MCF 10A (cell line): ENCODE measurements around the gene ABCC6. TPM values are rescaled to one million over a fixed set of nuclear protein-coding genes. Genes with fewer than 3 reads are reported as not detected.
"Not testable (repeated sequence)": the region's sequence is repeated elsewhere in the genome, so short reads cannot be mapped to it uniquely, and the experiment has no call there.

Experiments used
- Bru-seq: library from RNA; stranded (reverse); fragments of 400-500 nt; gene quantifications from one replicate; lab custom pipeline; 2021; lab: Mats Ljungman, UMichigan
- BruChase-seq, 2 experiments: library from RNA; stranded (reverse); fragments of 400-500 nt; gene quantifications; one replicate each; lab custom pipeline; 2021; lab: Mats Ljungman, UMichigan
- BruUV-seq: library from RNA; stranded (reverse); fragments of 400-500 nt; replicated peaks from 2 replicates; lab custom pipeline; 2021; lab: Mats Ljungman, UMichigan
- CTCF ChIA-PET: fragments of 300-600 bp; sonication (Branson Sonifier 250); formaldehyde crosslinking; extraction: SDS; loops from one replicate; lab custom pipeline; 2021; ENCODE audit warnings: antibody characterized with exemption, inconsistent platforms; lab: Yijun Ruan, JAX
- POLR2A ChIA-PET: fragments of 300-600, 350-650 bp; sonication (Branson Sonifier 250); formaldehyde crosslinking; extraction: SDS; loops from one replicate; lab custom pipeline; 2020; ENCODE audit warnings: antibody characterized with exemption, inconsistent platforms; lab: Yijun Ruan, JAX
- DNase-seq: peaks from one replicate; pipeline ENCODE4 v3.0.0-alpha.2; 2018; ENCODE audit not compliant: unreplicated experiment
- H3K27ac Mint-ChIP-seq: one replicate; pipeline ENCODE4 v1.8.0; 2022; ENCODE audit warnings: mild to moderate bottlenecking, low read depth, mixed read lengths; ENCODE audit not compliant: unreplicated experiment
- H3K27me3 Mint-ChIP-seq: one replicate; pipeline ENCODE4 v1.8.0; 2022; ENCODE audit warnings: mixed read lengths; ENCODE audit not compliant: insufficient read depth, unreplicated experiment
- H3K36me3 Mint-ChIP-seq: one replicate; pipeline ENCODE4 v1.8.0; 2022; ENCODE audit warnings: mild to moderate bottlenecking, moderate library complexity, mixed read lengths; ENCODE audit not compliant: insufficient read depth, unreplicated experiment
- H3K4me1 Mint-ChIP-seq: one replicate; pipeline ENCODE4 v1.8.0; 2022; ENCODE audit warnings: mixed read lengths; ENCODE audit not compliant: insufficient read depth, unreplicated experiment
- H3K4me3 Mint-ChIP-seq: one replicate; pipeline ENCODE4 v1.8.0; 2022; ENCODE audit warnings: mild to moderate bottlenecking, moderate library complexity, mixed read lengths; ENCODE audit not compliant: unreplicated experiment
- H3K9me3 Mint-ChIP-seq: one replicate; pipeline ENCODE4 v1.8.0; 2022; ENCODE audit warnings: mixed read lengths; ENCODE audit not compliant: unreplicated experiment
- intact Hi-C: fragments of 100-400 bp; cut with micrococcal nuclease; formaldehyde crosslinking; loops from 2 replicates; pipeline ENCODE4 v1.14.1; 2022
- long read RNA-seq: library from polyadenylated mRNA; stranded (forward); transcript quantifications from one replicate; pipeline ENCODE4 v2.0.0, GENCODE V29; 2022
- total RNA-seq: library from RNA; stranded (reverse); gene quantifications from 2 replicates; pipeline ENCODE4 v1.2.3, GENCODE V29; 2022

Gene ABCC6
- total RNA-seq (not detected in 2 replicates), Bru-seq, nascent RNA (percentile 3 among the genes with signal in this experiment), BruChase-seq, experiment 1, labeled RNA remaining after a 6-hour chase (not detected), BruChase-seq, experiment 2, labeled RNA remaining after a 2-hour chase (not detected)
- long read RNA-seq, result 0 reads

- H3K36me3 Mint-ChIP-seq, BruUV-seq, H3K27me3 Mint-ChIP-seq, intact Hi-C loops, H3K9me3 Mint-ChIP-seq, H3K4me3 Mint-ChIP-seq, POLR2A ChIA-PET, H3K27ac Mint-ChIP-seq, DNase-seq, CTCF ChIA-PET, H3K4me1 Mint-ChIP-seq: not testable (repeated sequence)
These were observed at the start of gene ABCC6 for GRCh38 chr16:16222850-16223661. ABCC6 (minus strand) TSS chr16:16223494; CDS start chr16:16223434, 60 bp downstream.

GRCh38 chr16:16272573-16273221 lies 49.4 kb upstream of the ABCC6 start:
- H3K27ac Mint-ChIP-seq, intact Hi-C loops, CTCF ChIA-PET, BruUV-seq, POLR2A ChIA-PET, DNase-seq, H3K27me3 Mint-ChIP-seq, H3K4me1 Mint-ChIP-seq, H3K36me3 Mint-ChIP-seq, H3K9me3 Mint-ChIP-seq, H3K4me3 Mint-ChIP-seq: not testable (repeated sequence)

- H3K9me3 Mint-ChIP-seq, H3K4me3 Mint-ChIP-seq, DNase-seq, H3K27ac Mint-ChIP-seq, H3K4me1 Mint-ChIP-seq, POLR2A ChIA-PET, BruUV-seq, intact Hi-C loops, H3K36me3 Mint-ChIP-seq, CTCF ChIA-PET, H3K27me3 Mint-ChIP-seq: not testable (repeated sequence)
These were observed 48.4 kb upstream of the ABCC6 start for GRCh38 chr16:16271658-16272057.

GRCh38 chr16:16268185-16268808 lies 45.0 kb upstream of the ABCC6 start:
- H3K27me3 Mint-ChIP-seq, intact Hi-C loops, CTCF ChIA-PET, BruUV-seq, POLR2A ChIA-PET, H3K4me1 Mint-ChIP-seq, H3K4me3 Mint-ChIP-seq, DNase-seq, H3K36me3 Mint-ChIP-seq, H3K9me3 Mint-ChIP-seq, H3K27ac Mint-ChIP-seq: not testable (repeated sequence)

- H3K27ac Mint-ChIP-seq, CTCF ChIA-PET, H3K4me3 Mint-ChIP-seq, DNase-seq, H3K27me3 Mint-ChIP-seq, H3K9me3 Mint-ChIP-seq, POLR2A ChIA-PET, intact Hi-C loops, H3K36me3 Mint-ChIP-seq, BruUV-seq, H3K4me1 Mint-ChIP-seq: not testable (repeated sequence)
These were observed 44.4 kb upstream of the ABCC6 start for GRCh38 chr16:16267708-16268107.

GRCh38 chr16:16265044-16265443 lies 41.8 kb upstream of the ABCC6 start:
- H3K9me3 Mint-ChIP-seq, BruUV-seq, H3K27ac Mint-ChIP-seq, H3K4me3 Mint-ChIP-seq, POLR2A ChIA-PET, H3K27me3 Mint-ChIP-seq, H3K4me1 Mint-ChIP-seq, intact Hi-C loops, CTCF ChIA-PET: not testable (repeated sequence)
- peaks cover 14% of the 10 kb centered on the region for H3K36me3 Mint-ChIP-seq
- peak; percentile 0 for DNase-seq

- H3K9me3 Mint-ChIP-seq, H3K4me3 Mint-ChIP-seq, DNase-seq, H3K27me3 Mint-ChIP-seq, H3K4me1 Mint-ChIP-seq, POLR2A ChIA-PET, intact Hi-C loops, BruUV-seq, CTCF ChIA-PET, H3K27ac Mint-ChIP-seq: not testable (repeated sequence)
- H3K36me3 Mint-ChIP-seq, result peaks cover 19% of the 10 kb centered on the region
These were observed 40.7 kb upstream of the ABCC6 start for GRCh38 chr16:16263947-16264346.

- BruUV-seq, intact Hi-C loops, H3K27me3 Mint-ChIP-seq: not testable (repeated sequence)
These were observed 39.8 kb upstream of the ABCC6 start for GRCh38 chr16:16262954-16263555.

More at GRCh38 chr16:16262954-16263555, 39.8 kb upstream of the ABCC6 start:
- H3K4me3 Mint-ChIP-seq, CTCF ChIA-PET, H3K4me1 Mint-ChIP-seq, H3K27ac Mint-ChIP-seq, POLR2A ChIA-PET, DNase-seq, H3K9me3 Mint-ChIP-seq: not testable (repeated sequence)
- H3K36me3 Mint-ChIP-seq, result peaks cover 25% of the 10 kb centered on the region
